RPMI7951 (cell line): Measurements from ENCODE around the gene IGF2R. TPM values are rescaled to one million over a fixed set of nuclear protein-coding genes. Genes with fewer than 3 reads are reported as not detected.
"Not testable (repeated sequence)": the region's sequence is repeated elsewhere in the genome, so short reads cannot be mapped to it uniquely, and the experiment has no call there.

ENCODE experiments used
- DNase-seq: peaks from one replicate; pipeline ENCODE4 v3.0.0-alpha.2; 2012; ENCODE audit warnings: low read depth
- total RNA-seq: library from RNA; depleted of rRNA; stranded (reverse); fragments of >200 nt; shearing (Covaris generic); gene quantifications from 2 replicates; pipeline ENCODE4 v1.2.3, GENCODE V29; 2014; rRNA removed

IGF2R gene
- total RNA-seq, 1 experiment from 2014 or later, result 36.2 TPM

DNA sequence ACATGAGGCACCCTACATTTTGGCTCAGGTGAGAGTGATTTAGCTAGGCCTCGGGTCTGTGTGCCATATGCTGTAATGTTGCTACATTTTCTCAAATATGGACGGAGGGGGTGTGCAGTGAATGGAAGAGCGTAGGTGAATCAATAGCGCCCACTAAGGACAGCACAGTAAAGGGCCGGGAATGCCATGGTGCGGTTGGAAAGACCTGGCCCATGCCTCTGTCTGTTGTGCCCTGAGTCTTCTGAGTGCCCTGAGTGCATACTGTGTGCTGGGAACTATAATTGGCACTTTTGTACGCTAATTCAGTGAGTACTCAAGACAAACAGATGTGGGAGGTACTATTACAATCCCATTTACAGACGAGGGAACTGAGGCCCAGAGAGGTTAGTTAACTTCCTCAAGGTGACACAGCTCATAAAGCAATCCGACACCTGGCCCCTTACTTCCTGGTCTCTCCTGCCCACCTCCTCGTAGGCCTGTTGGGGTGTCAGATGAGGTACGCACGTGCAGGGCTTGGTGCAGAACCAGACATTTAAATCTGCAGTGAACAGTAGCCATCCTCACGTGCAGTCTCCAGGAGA lies 170.0 kb downstream of the IGF2R start:
- no peak for DNase-seq

DNA sequence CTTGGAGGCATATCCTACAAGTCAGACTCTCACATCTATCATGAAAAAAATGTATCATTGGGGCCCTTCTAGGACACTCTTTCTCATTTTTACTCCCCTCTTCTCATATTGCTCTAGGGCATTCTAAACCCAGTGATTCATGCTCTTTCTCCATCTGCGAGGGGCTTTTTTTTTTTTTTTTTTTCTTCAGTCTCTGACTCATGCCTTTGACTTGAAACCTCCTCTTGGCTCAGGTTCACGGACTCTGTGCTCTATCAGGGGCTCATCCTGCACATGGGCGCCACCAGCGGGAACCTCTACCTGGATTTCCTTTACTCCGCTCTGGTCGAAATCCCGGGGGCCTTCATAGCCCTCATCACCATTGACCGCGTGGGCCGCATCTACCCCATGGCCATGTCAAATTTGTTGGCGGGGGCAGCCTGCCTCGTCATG lies 170.6 kb downstream of the IGF2R start:
- peak; percentile 95 for DNase-seq

DNA sequence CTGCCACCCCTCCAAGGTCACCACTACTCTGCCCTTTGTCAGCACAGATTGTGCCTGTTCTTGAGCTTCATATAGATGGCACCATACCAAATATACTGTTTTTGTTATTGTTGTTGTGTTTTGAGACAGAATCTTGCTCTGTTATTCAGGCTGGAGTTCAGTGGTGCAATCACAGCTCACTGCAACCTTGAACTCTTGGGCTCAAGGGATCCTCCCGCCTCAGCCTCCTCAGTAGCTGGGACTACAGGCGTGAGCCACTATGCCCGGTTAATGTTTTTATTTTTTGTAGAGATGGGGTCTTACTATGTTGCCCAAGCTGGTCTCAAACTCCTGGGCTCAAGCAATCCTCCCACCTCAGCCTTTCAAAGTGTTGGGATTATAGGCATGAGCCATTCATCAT lies 171.6 kb downstream of the IGF2R start:
- DNase-seq, result not testable (repeated sequence)

DNA sequence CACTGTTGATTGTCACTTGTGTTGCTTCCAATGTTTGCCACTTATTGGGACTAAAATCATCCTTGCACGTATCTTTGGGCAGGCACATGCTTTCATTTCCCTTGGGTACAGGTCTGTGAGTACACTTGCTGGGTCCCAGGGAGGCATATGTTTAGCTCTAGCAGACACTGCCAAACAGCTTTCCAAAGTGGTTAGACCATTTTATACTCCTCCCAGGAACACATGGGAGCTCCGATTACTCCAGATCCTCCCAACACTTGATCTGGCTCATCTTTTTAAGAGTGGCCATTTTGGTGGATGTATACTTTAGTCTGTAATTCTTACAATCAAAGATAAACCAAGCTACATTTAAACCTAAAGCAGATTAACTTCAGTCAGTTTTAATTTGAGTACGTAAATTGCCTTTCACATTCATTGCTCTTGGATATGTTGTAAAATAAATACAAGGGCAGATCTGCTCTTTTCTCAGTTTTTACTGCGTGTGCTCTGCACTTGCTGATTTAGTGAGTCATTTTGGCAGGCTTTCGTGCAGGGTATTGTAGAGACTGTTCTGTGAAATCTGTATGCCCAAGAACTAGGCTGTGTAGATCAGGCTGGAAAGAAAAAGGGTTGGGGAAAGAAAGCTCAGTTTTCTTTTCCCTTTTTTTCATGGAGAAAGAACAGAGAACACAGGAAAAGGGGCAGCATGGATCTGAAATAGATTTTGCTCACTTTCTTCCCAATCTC lies 172.3 kb downstream of the IGF2R start:
- peak; percentile 65 for DNase-seq

DNA sequence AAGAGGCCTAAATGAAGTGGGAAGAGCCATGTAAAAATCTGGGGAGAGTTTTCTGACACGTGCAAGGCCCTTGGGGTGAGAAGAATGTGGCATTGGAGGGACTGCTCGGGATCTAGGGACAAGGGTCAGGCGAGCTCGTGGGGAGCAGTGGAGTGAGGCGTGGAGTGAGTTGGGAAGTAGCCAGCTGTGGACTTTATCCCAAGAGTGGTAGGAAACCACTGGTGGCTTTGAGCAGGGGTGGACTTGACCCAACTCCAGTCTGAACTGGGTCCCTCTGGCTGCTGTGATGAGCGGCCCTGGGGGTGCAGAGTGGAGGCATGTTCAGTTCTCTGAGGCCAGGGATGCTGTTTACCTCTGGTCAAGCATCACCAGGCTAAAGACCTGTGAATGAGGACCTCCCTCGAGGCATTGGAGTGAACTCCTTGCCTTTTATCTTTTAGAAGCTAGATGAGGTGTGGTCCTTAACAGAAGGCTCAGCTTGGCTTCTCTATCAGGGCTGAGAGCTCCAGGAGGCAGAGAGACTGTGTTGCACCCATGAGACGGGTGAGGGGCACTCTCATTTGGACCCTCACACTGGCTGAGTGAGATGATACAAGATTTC lies 173.3 kb downstream of the IGF2R start:
- DNase-seq, result no peak

DNA sequence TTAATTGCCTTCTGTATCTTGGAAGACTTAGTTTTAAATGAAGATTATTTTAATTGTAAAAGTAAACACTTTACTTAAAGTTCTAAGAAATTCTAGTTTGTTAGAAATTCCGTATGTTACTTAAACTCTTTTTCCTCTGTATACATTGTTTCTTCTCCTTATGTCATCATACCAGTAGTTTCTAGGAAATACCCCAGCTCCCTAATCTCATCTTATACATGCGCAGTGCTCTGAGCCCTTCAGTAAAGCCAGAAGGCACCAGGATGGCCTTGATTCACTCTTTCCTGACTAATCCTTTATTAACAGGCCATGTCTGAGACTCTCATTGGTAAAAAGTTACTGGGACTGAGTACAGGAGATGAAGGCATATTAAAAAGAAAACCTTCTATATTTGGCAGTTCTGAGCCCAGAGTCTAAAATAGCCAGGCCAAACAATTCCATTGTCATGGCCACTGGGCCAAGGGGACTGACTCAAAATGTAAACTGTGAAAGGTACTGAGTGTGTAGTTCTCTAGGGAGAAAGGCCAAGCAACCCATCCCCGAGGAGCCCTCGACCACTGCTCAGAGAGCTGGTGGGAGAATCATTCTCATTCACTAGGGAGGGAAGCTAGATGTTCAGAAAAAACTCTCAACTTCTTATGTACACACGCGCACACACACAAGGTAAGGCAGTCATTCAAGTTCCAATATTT lies 177.7 kb downstream of the IGF2R start:
- no peak for DNase-seq

DNA sequence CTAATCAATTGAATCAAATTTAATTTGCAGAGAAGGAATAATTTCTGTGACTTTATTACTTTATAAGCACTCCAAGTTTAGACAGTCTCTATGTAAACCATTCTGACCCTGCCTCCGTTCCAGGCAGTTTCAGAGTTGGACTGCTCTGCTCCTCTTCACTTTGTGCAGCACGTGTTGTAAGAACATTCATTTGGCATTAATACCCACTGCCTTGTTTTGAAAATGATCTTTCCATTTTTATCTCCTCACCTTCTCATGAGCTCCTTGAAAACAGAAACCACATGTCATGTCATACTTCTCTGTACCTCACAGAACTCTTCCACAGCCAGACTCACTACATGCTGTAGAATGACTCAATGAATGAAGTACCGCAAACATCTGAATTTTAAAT lies 178.3 kb downstream of the IGF2R start:
- no peak for DNase-seq

DNA sequence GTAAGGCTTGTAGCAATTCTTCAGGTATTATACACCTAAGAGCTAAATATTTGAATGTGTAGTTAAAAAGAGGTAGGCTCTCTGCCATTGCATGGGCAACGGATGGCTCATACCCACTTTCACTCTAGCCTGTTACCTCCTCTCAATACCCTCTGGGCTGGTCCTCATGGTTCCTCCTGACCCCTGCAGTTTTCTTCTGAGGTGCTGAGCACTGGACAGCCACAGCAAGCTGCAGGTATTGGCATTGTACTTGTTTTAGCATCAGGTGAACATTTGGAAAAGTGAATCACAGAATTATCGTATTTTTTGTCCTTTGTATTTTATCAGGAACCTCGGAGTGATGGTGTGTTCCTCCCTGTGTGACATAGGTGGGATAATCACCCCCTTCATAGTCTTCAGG lies 185.6 kb downstream of the IGF2R start:
- no peak for DNase-seq

DNA sequence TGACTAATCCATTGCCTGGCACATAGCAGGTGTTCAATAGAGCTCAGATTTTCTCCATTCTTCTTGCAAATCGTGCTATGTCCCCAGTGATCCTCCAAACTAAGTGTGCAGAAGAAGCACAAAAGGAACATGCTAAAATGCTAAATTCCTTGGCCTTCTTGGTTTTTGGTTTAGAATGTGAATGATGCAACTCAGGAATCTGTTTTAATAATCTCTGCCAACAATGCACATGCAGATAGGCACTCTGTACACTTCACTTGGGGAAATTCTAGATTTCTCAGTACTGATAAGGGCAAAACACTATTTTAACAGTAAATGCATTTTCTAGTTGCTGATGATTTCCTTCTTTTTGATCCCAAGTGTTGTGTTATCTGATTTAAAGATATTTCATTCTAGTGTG lies 188.0 kb downstream of the IGF2R start:
- no peak for DNase-seq

DNA sequence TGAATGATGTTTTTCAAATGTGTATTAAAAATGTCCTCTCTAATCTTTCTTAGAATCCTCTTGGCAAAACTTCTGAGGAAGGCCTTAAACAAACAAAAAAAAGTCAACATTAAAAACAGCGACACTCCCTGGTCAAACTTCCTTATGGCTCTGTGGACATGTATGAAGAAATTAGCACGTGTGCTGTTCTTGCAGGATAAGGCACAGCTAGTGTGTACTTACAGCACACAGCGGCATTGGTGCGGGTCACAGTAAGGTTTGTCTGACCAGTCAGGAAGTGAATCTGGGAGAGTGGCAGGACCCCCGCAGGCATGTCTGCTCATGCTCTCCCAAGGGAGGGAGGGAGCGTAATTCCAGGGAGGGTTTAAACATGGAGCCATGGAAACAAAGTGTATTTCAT lies 191.6 kb downstream of the IGF2R start:
- DNase-seq, result peak; percentile 44

Other genes starting within 250 kb of the IGF2R start
- 92.3 and 93.5 TPM in 2 replicates for gene WTAP, start 241.6 kb upstream of the IGF2R start, total RNA-seq
- gene ACAT2, start 207.0 kb upstream of the IGF2R start, total RNA-seq, result 58.4 and 69.2 TPM in 2 replicates
- gene TCP1, start 179.5 kb upstream of the IGF2R start, total RNA-seq, result 347 and 421 TPM in 2 replicates
- gene MRPL18, start 178.6 kb upstream of the IGF2R start, total RNA-seq, result 217 and 236 TPM in 2 replicates
- not detected in 2 replicates for gene PNLDC1, start 168.8 kb upstream of the IGF2R start, total RNA-seq
- not detected in 2 replicates for gene MAS1, start 78.1 kb upstream of the IGF2R start, total RNA-seq
- gene SLC22A1, start 152.7 kb downstream of the IGF2R start, total RNA-seq, result 0.36 and 1.3 TPM in 2 replicates